BE2C (cell line): ENCODE data around the gene EEIG2. TPM values are rescaled to one million over a fixed set of nuclear protein-coding genes. Genes with fewer than 3 reads are reported as not detected.
A peak's percentile ranks its signal among the peaks of the same experiment; 100 is the strongest.
"Not testable (repeated sequence)": the region's sequence is repeated elsewhere in the genome, so short reads cannot be mapped to it uniquely, and the experiment has no call there.

Experiments used
- DNase-seq: peaks from one replicate; pipeline ENCODE4 v3.0.0-alpha.2; 2020
- H3K27me3 ChIP-seq: fragments of 250-450 bp; sonication (Bioruptor Pico); 2 replicates; pipeline ENCODE4 v1.5.1; 2020; ENCODE audit warnings: mild to moderate bottlenecking
- H3K36me3 ChIP-seq: fragments of 250-450 bp; sonication (Bioruptor Pico); 2 replicates; pipeline ENCODE4 v1.5.1; 2020; ENCODE audit warnings: mild to moderate bottlenecking
- H3K4me1 ChIP-seq: fragments of 250-450 bp; sonication (Bioruptor Pico); 2 replicates; pipeline ENCODE4 v1.5.1; 2020
- H3K4me3 ChIP-seq: 2 replicates; pipeline ENCODE4 v1.5.1; 2011; ENCODE audit warnings: low read depth, low read length
- H3K9me3 ChIP-seq: fragments of 250-450 bp; sonication (Bioruptor Pico); 2 replicates; pipeline ENCODE4 v1.5.1; 2020
- CTCF ChIP-seq: IDR thresholded peaks from 2 replicates; pipeline ENCODE4 v1.5.1; 2012; ENCODE audit warnings: mild to moderate bottlenecking, low read depth, low read length
- polyA plus RNA-seq: library from polyadenylated mRNA; unstranded; fragments of >200 nt; gene quantifications from one replicate; pipeline ENCODE4 v1.2.1, GENCODE V29; 2012; ENCODE audit warnings: low read depth, missing spikeins; ENCODE audit not compliant: insufficient read length, insufficient read depth

EEIG2 gene
- polyA plus RNA-seq: 0.39 TPM

- Histone ChIP-seq H3K4me1 (no peaks in the 10 kb centered on the region), H3K36me3 (no peaks in the 10 kb centered on the region), H3K27me3 (no peaks in the 10 kb centered on the region), H3K4me3 (peak within 1 kb of the TSS; percentile 70), H3K9me3 (no peaks in the 10 kb centered on the region)
- peak; percentile 42 for TF ChIP-seq CTCF
- peak; percentile 87 for DNase-seq
These were observed at the start of gene EEIG2 for GRCh38 chr1:108559215-108560186. Gene EEIG2, plus strand, starts transcription at chr1:108560100. Its CDS starts 329 bp downstream, at chr1:108560429.

- Histone ChIP-seq H3K9me3 (no peaks in the 10 kb centered on the region), H3K36me3 (no peaks in the 10 kb centered on the region), H3K27me3 (no peaks in the 10 kb centered on the region), H3K4me1 (no peaks in the 10 kb centered on the region), H3K4me3 (no peak overlapping the region)
- no peak for DNase-seq
- TF ChIP-seq CTCF: 0 out of 2 replicates have a peak, but pooled peaks have one; percentile 12
These were observed 48.1 kb upstream of the EEIG2 start for GRCh38 chr1:108511764-108512163.

GRCh38 chr1:108512239-108513043 lies 47.5 kb upstream of the EEIG2 start:
- no peaks in the 10 kb centered on the region for H3K36me3 ChIP-seq
- no peak for DNase-seq
- no peak overlapping the region for H3K4me3 ChIP-seq
- TF ChIP-seq CTCF: peak; percentile 84
- no peaks in the 10 kb centered on the region for H3K4me1 ChIP-seq
- peaks cover 3% of the 10 kb centered on the region for H3K27me3 ChIP-seq
- H3K9me3 ChIP-seq: no peaks in the 10 kb centered on the region

GRCh38 chr1:108513044-108513415 lies 46.9 kb upstream of the EEIG2 start:
- no peaks in the 10 kb centered on the region for H3K36me3 ChIP-seq
- no peak overlapping the region for H3K4me3 ChIP-seq
- no peak for TF ChIP-seq CTCF

GRCh38 chr1:108513914-108514313 lies 46.0 kb upstream of the EEIG2 start:
- H3K36me3 ChIP-seq, DNase-seq, H3K4me3 ChIP-seq, H3K9me3 ChIP-seq, H3K4me1 ChIP-seq: not testable (repeated sequence)
- peaks cover 12% of the 10 kb centered on the region for H3K27me3 ChIP-seq

More at GRCh38 chr1:108513044-108513415, 46.9 kb upstream of the EEIG2 start:
- DNase-seq: no peak
- Histone ChIP-seq H3K9me3 (no peaks in the 10 kb centered on the region), H3K4me1 (no peaks in the 10 kb centered on the region), H3K27me3 (peaks cover 3% of the 10 kb centered on the region)

- H3K4me1 ChIP-seq, H3K36me3 ChIP-seq, H3K9me3 ChIP-seq, DNase-seq, H3K4me3 ChIP-seq: not testable (repeated sequence)
- peaks cover 28% of the 10 kb centered on the region for H3K27me3 ChIP-seq
These were observed 42.5 kb upstream of the EEIG2 start for GRCh38 chr1:108517301-108517897.
